Stomach (tissue), 9 donors: Measurements from ENCODE around the gene AP1S2. TPM values are rescaled to one million over a fixed set of nuclear protein-coding genes. Genes with fewer than 3 reads are reported as not detected.
"Not testable (repeated sequence)": the region's sequence is repeated elsewhere in the genome, so short reads cannot be mapped to it uniquely, and the experiment has no call there.

Experiments
- DNase-seq, 2 donors: peaks; one replicate each; pipeline versions ENCODE4 v3.0.0 to v3.0.0-alpha.2; 2013 to 2019
- H3K27ac ChIP-seq, 5 donors: fragments of 200-600 bp in 4 of 5; sonication (generic) in 4 of 5; one replicate each; pipeline ENCODE4 v1.5.1; 2013 to 2019; ENCODE audit warnings: mild to moderate bottlenecking in 1 of 5, moderate library complexity in 1 of 5
- H3K27me3 ChIP-seq, 3 donors: fragments of 200-600 bp; sonication (generic); one replicate each; pipeline ENCODE4 v1.5.1; 2017 to 2019; ENCODE audit warnings: mixed run types in 1 of 3
- H3K36me3 ChIP-seq, 4 donors: fragments of 200-600 bp; sonication (generic); 1 replicate in 3 of 4; 2 replicates in 1 of 4; pipeline ENCODE4 v1.5.1; 2016 to 2019
- H3K4me1 ChIP-seq, 4 donors: fragments of 200-600 bp; sonication (generic); one replicate each; pipeline ENCODE4 v1.5.1; 2016 to 2019
- H3K4me3 ChIP-seq, 4 donors: fragments of 200-600 bp; sonication (generic) in 3 of 4; one replicate each; pipeline ENCODE4 v1.5.1; 2016 to 2019; ENCODE audit warnings: mild to moderate bottlenecking in 1 of 4
- H3K9me3 ChIP-seq, 4 donors: fragments of 200-600 bp; sonication (generic); one replicate each; pipeline ENCODE4 v1.5.1; 2016 to 2019
- CTCF ChIP-seq, 7 experiments: fragments of 450-650 bp in 4 of 7; fragments of 200-600 bp in 3 of 7; sonication (generic) in 3 of 7; IDR thresholded peaks; one replicate each; pipeline ENCODE4 v1.5.1; 2016 to 2019; ENCODE audit warnings: antibody characterized with exemption in 7 of 7, control low read depth in 2 of 7, mild to moderate bottlenecking in 1 of 7
- EP300 ChIP-seq: sonication (generic); formaldehyde crosslinking; IDR thresholded peaks from one replicate; pipeline ENCODE4 v1.6.1; 2017; ENCODE audit warnings: antibody characterized with exemption
- POLR2A ChIP-seq, 4 donors: fragments of 450-650 bp; IDR thresholded peaks; one replicate each; pipeline ENCODE4 v1.6.1; 2016; ENCODE audit warnings: antibody characterized with exemption in 4 of 4, control low read depth in 2 of 4, mild to moderate bottlenecking in 1 of 4, moderate library complexity in 1 of 4
- POLR2AphosphoS5 ChIP-seq, 3 donors: sonication (generic); formaldehyde crosslinking; IDR thresholded peaks; one replicate each; pipeline ENCODE4 v1.6.1; 2016; ENCODE audit warnings: antibody characterized with exemption in 3 of 3
- WGBS, 5 donors: extraction: QIAGEN DNeasy Blood & Tissue Kit in 3 of 5; methylation state at CpG; one replicate each; pipeline versions ENCODE4 v1.1.5 to v1.1.7; 2013 to 2018; 5-methylcytosine and 5-hydroxymethylcytosine counted together
- intact Hi-C: fragments of 100-400 bp; cut with DNase I; formaldehyde crosslinking; loops from one replicate; pipeline ENCODE4 v1.15.1; 2023; ENCODE audit warnings: low total_unique reads
- polyA plus RNA-seq, 3 donors: library from polyadenylated mRNA; stranded (reverse); fragments of 200-250 nt; gene quantifications; one replicate each; pipeline ENCODE4 v1.2.3, GENCODE V29; 2013
- total RNA-seq, 5 donors: library from RNA; depleted of rRNA; stranded (reverse); fragments of >200 nt; gene quantifications; one replicate each; pipeline versions ENCODE4 v1.1.0 to v1.2.3, GENCODE V29; 2014 to 2016
- donor health status: healthy with polysubstance abuse.
- donor health status: Bipolar disorder and iron deficiency.
- donor health status: healthy.

Gene AP1S2
- total and polyA plus RNA-seq, 8 donors = 8.1 to 146 (median 18.2) TPM

GRCh38 chrX:15834827-15835595 is 19.6 kb downstream of the AP1S2 start:
- no peaks in the 10 kb centered on the region for H3K27me3 ChIP-seq
- 41 to 53% (median 48%) methylated on average over 5 of the region's 5 CpGs for WGBS, 5 donors
- H3K9me3 ChIP-seq = no peaks in the 10 kb centered on the region
- no peaks in the 10 kb centered on the region for H3K4me1 ChIP-seq
- intact Hi-C loops = no loop called here
- no peak for DNase-seq
- no peak overlapping the region for H3K27ac ChIP-seq
- H3K4me3 ChIP-seq = no peak overlapping the region
- no peak for TF ChIP-seq EP300
- no peak for TF ChIP-seq POLR2A (IDR thresholded peaks at IDR 0.05)
- no peak for TF ChIP-seq CTCF (IDR thresholded peaks at IDR 0.05)
- no peak for TF ChIP-seq POLR2AphosphoS5 (IDR thresholded peaks at IDR 0.05)
- no peaks in the 10 kb centered on the region for H3K36me3 ChIP-seq

GRCh38 chrX:15834053-15834452 is 20.6 kb downstream of the AP1S2 start:
- no peak for DNase-seq
- Histone ChIP-seq H3K4me3 (no peak overlapping the region), H3K4me1 (no peaks in the 10 kb centered on the region), H3K27me3 (no peaks in the 10 kb centered on the region), H3K9me3 (no peaks in the 10 kb centered on the region), H3K27ac (no peak overlapping the region), H3K36me3 (no peaks in the 10 kb centered on the region)
- TF ChIP-seq CTCF (IDR thresholded peaks at IDR 0.05) (no peak), EP300 (no peak)
- 69 to 85% (median 79%) methylated on average over 3 of the region's 3 CpGs for WGBS, 5 donors
- intact Hi-C loops = no loop called here

GRCh38 chrX:15831347-15831746 is 23.3 kb downstream of the AP1S2 start:
- H3K27ac ChIP-seq, H3K9me3 ChIP-seq, H3K4me3 ChIP-seq, DNase-seq, intact Hi-C loops, H3K4me1 ChIP-seq, H3K27me3 ChIP-seq: not testable (repeated sequence)
- peaks cover 0 to 14% (median 10%) of the 10 kb centered on the region in 4 donors for H3K36me3 ChIP-seq
- WGBS, 5 donors = 68% methylated on average over 2 of the region's 2 CpGs; no CpG with 5 or more reads in 4 of the 5 donors

GRCh38 chrX:15829217-15829616 is 25.4 kb downstream of the AP1S2 start:
- intact Hi-C loops = no loop called here
- no peak overlapping the region for H3K27ac ChIP-seq
- no peaks in the 10 kb centered on the region for H3K27me3 ChIP-seq
- 73 to 91% (median 87%) methylated on average over 1 of the region's 1 CpG for WGBS, 5 donors
- H3K4me3 ChIP-seq = no peak overlapping the region
- H3K36me3 ChIP-seq = peaks cover 0 to 18% (median 11%) of the 10 kb centered on the region in 4 donors
- no peaks in the 10 kb centered on the region for H3K4me1 ChIP-seq
- H3K9me3 ChIP-seq = no peaks in the 10 kb centered on the region
- no peak for DNase-seq
- TF ChIP-seq EP300 (no peak), POLR2A (IDR thresholded peaks at IDR 0.05) (no peak)

GRCh38 chrX:15825936-15826335 is 28.7 kb downstream of the AP1S2 start:
- TF ChIP-seq CTCF (IDR thresholded peaks at IDR 0.05) (no peak), POLR2A (IDR thresholded peaks at IDR 0.05) (no peak), POLR2AphosphoS5 (IDR thresholded peaks at IDR 0.05) (no peak), EP300 (no peak)
- Histone ChIP-seq H3K36me3 (peaks cover 0 to 51% (median 43%) of the 10 kb centered on the region in 4 donors), H3K4me1 (no peaks in the 10 kb centered on the region), H3K4me3 (no peak overlapping the region), H3K27ac (no peak overlapping the region), H3K9me3 (no peaks in the 10 kb centered on the region), H3K27me3 (no peaks in the 10 kb centered on the region)
- intact Hi-C loops = no loop called here
- 44 to 75% (median 57%) methylated on average over 5 of the region's 5 CpGs for WGBS, 5 donors
- no peak for DNase-seq
